CD4-positive, alpha-beta T cell treated with Interleukin-10 for 1 hour (primary cell): ENCODE data around the gene C19orf81.

Experiments
- DNase-seq: peaks from one replicate; pipeline ENCODE4 v3.0.0-alpha.2; 2020

The C19orf81 gene

DNA sequence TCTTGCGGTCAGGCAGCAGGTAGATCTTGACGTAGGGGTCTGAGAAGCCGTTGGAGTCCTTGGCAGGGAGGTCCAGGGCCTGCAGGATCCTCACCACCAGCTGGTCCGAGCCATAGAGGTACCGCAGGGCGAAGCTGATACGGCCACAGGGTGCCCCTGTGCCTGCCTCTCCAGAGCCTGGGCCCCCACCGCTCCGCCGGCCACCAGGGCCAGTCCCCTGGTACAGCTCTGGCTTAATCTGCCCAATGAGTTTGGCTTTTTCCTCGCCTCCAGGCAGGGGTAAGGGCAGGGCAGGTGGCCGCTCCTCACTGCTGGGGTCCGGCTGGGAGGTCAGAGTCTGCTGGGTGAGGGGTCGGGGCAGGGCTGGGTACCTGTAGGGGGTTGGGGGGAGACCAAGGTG, 19.4 kb upstream of the C19orf81 start:
- DNase-seq: no peak

DNA sequence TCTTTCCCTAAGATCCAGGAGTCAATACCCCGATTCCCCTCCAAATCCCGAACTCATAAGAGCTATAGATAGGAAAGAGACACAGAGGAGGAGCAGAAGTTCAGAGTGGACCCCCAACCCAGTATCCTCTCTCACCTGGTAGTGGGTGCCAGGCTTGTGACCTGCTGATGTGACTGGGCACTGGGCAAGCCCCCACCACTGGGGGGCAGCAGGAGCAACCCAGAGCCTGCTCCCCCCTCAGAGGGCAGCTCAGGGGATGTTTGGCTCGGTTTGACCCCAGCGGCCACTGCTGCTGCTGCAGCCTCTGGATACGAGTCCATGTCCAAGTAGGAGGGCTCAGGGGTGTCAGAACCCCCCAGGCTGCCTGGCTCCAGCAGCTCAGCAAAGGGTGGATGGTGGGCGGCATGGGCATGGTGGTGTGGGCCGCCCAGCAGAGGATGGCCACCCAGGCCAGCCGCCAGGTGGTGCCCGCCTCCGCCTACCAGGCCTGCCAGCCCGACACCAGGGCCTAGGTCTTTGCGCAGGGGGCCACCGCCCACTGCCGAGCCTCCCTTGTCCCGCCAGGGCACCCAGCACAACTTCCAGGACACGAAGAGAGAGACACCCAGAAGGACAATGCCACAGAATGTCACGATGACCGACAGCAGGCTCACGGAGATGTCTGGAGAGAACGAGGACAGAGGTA, 17.0 kb upstream of the C19orf81 start:
- no peak for DNase-seq

DNA sequence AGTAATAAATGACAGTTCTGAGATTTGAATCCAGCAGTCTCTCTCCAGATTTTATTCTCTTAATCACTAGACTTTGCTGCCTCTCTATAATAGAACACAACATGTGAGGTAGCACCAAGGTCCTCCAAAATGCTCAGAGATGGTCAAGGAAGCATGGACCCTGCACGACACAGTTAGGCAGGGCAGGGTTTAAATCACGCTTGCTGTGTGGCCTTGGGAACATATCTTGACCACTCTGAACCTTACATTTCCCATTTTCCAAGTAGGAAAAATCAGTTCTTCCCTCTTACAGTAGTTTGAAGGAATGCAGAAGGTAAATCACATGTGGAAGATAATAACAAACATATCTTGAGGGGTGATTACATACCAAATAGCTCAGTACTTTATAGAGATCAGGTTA, 15.9 kb upstream of the C19orf81 start:
- no peak for DNase-seq

DNA sequence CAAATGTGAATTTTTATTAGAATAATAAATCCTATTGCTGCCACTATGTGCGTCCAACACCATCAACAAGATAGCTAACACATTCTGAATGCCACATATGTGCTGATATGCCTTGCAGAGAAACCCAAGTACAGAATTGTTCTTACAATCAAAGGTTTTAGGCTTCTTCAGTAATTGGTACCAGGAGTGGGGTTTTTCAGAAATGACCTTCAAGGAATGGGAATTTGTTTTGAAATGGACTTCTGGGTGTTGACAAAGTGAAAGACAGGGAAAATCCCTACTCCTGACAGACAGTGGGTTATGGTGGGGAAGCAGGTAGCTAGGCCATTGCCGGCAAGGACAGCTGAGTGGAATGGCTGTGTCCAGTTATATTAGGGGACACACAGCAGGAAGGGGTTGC, 15.3 kb upstream of the C19orf81 start:
- DNase-seq: no peak

DNA sequence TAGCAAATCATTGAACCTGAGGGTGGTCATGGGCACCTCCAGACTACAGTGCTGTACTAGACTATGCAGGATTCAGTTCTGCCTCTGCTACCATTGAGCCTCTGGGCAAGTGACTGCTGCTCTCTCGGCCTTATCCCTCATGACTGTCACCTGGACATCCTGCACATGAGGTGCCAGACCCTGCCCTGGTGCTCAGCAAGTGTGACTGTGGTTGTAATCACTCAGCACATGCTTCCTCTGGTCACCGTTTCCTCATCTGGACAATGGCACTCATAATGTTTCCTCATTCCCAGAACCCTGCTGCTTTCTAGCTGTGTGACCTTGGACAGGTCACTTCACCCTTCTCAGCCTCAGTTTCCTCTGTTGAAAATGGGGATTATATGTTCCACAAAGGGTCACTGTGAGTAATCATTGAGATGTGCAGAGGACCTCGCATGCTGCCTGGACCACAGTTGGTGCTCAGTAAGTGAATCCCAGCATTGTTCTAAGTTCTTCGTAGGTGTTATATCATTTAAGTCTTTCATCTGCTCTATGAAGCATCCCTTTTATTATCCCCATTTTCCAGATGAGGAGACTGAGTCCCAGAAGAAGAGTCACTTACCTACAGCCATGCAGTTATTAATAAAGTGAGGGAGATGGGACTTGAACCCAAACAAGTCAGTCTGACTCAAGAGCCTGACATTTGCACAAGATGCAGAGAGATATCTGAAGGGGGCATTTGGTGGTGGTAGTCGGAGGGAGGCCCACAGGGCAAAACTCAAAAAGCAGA, 12.7 kb upstream of the C19orf81 start:
- no peak for DNase-seq

DNA sequence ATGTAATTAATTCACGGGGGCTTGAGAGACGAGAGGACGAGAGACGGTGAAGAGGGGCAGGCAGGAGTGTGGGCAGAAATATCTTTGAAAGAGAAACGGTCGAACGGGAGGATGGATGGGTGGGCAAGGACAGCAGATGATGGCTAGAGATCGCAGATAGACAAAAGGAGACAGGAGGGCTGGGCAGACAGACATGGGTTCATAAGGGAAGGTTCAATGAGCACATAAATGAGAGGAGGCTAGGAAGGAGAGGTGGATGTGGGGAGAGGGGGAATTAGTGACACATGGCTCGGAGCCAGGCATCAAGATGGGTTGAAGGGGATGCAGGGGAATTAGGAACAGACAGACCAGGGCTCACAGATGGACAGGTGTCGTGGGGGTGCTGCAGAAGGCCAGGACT, 10.6 kb upstream of the C19orf81 start:
- DNase-seq: no peak

DNA sequence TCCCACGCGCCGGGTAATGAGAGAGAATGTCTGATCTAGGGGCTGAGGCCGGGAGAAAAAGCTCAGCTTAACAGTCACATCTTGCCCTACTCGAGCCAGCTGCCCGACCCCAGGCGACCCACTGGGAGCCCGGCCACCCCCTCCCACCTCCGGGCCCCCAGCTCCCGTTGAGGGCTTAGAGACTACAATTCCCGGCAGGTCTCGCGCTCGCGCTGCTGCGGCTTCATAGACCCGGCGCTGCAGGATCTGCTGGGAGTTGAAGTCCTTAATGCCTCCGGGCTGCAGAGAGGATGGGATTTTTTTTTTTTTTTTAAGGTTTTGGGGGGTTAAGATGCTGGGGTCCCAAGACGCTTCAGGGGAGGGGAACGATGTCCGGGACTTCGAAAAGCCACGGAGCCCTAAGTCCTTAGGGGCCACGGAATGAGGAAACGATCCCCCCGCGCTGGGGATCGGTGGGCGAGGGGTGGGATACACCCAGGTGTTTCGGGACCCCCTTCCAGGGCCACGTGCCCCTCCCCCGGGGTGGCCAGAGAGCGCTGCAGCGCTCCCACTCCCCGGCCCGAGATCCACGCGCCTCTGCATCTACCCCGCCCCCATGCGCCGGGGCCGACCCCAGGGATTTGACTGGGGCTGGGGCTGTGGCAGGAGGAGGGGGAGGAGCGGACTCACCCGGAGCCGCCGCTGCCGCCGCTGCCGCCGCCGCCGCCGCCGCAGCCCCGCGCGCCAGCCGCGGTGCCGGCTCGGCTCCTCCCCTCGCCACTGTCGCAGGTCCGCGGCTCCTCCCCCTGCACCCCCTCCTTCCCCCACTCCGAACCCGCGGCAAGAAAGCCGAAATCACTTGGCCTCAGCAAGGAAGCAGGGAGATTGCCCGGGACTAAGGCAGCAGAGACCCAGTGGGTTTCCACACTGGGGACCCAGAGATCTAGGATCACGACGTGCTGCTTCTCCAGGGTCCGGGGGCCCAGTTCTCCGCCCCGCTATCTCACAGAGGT, 9.8 kb upstream of the C19orf81 start, which contains the start of gene SYT3:
SYT3 (minus strand) TSS at position 761 of the 992 bp plus-strand sequence. CDS start 2,470 bp downstream, outside the sequence.
- peak; percentile 24 for DNase-seq

DNA sequence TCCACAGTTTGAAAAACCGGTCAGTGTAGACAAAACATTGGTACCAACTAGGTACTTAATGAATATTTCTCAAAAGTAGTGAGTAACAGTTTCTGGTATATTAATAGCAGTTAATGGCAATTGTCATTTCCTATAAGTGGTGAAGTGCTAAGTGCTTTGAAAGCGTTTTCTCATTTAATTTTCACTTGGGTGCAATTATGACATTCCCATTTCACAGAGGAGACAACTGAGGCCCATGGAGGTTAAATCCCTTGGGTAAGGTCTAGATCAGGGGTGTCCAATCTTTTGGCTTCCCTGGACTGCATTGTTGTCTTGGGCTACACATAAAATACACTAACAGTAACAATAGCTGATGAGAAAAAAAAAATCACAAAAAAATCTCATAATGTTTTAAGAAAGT, 8.9 kb upstream of the C19orf81 start:
- no peak for DNase-seq

DNA sequence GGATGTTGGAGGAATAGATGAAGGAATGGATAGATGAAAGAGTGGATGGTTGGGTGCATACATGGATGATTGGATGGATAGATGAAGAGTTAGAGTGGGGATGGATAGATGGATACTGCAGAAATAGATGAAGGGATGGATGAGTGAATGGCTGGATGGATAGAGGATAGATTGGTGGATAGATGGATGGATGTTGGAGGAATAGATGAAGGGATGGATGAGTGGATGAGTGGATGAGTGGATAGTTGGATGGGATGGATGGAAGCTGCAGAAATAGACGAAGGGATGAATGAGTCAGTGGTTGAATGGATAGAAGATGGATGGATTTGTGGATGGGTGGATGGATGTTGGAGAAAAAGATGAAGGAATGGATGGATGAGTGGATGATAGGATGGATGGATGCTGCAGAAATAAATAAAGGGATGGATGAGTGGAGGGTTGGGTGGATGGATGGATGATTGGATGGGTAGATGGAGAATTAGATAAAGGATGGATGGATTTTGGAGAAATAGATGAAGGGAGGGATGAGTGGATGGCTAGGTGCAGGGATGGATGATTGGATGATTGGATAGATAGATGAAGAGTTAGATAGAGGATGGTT, 4.8 kb upstream of the C19orf81 start:
- DNase-seq: no peak

DNA sequence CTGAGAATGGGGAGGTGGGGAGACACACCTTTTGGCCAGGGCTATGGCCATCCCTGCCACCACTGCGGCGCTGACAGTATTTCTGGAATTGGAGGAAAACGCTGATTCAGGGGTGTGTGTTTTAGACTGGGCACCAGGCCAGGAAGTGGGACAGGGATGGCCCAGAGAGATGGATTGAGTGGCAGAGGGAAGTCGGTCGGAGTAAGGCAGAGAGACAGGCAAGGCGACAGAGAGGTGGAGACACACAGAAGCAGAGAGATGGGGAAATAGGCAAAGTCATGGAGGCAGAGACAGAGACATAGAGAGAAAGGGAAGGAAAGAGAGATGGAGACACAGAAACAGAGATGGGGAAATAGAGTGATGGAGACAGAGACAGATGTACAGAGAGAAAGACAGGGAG, 4.1 kb upstream of the C19orf81 start:
- no peak for DNase-seq

DNA sequence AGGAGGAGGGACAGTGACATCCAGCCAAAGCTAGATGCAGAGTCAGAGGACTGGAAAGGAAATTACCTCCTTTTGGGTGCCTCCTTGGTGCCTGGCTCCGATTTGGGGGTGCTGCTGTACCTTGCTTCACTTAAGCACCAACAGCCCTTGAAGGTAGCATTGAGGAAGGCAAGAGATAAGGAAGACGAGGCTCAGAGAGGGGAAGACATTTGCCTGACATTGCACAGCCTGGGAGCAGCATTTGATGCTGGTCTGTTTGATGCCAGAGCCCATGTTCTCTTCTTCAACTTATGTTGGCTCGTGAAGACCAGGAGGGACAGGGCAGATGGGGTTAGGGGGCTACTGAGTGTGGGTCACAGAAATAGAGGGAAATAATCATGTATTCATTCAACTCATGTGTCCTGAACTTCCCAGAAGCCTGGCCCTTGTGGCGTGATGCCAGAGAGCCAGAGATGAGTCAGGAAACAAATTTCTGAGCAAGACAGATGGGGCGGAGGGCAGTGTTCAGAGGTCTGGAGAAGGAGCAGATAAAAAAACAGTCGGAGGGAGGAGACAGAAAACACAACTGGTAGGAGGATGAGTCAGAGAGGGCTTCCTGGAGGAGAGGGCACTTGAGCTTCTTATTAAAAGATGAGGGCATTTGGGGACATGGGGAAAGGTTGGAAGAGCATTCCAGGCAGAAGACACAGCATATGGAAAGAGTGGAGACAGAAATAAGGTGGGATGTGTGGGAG, 3.0 kb upstream of the C19orf81 start:
- DNase-seq: no peak

DNA sequence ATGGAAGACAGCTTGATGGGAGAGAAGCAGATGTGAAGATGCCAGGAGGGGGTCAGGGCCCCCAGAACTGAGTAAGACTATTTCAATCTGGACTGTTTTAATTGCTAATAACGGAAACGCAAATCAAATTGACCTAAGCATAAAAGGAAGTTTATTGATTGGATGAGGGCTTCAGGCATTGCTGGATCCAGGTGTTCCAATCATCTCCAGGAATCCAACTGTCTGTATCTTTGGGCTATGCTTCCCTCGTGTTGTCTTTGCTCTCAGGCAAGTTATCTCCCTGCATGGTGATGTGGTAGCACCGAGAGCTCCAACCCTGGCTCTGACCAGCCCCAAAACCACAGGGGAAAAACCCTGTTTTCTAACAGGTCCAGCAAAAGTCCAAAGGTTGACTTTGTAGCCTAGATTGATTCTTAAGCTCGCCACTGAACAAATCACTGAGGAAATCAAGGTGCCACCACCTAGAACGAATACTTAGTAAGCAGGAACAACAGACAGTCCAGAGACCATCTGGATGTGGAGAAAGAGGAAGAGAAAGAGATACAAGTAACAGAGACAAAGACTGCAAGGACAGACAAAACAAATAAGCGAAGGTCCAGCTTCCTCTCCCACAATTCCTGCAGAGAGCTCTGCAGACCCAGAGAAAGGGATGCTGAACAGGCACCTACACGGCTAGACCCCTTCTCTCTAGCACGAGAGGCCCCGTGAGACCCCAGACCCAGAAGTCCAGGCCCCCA, 1.2 kb upstream of the C19orf81 start:
- no peak for DNase-seq

DNA sequence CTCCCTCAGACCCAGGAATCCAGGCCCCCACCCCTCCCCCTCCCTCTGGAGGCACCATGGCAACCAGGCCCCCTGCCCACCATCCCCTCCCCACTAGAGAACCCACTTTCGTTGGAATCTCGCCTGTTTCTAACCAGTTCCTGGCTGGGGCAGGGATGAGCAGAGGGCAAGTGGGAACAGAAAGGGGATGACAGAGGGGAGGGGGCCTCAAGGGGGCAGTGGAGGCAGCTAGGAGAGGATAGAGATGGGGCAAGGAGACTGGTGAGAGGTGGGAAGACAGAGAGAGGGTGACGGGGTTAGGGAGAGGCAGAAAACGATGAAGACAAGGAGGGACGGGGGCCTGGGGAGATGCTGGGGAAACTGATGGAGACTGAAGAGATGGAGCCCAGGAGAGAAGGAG, 586 bp upstream of the C19orf81 start:
- no peak for DNase-seq

DNA sequence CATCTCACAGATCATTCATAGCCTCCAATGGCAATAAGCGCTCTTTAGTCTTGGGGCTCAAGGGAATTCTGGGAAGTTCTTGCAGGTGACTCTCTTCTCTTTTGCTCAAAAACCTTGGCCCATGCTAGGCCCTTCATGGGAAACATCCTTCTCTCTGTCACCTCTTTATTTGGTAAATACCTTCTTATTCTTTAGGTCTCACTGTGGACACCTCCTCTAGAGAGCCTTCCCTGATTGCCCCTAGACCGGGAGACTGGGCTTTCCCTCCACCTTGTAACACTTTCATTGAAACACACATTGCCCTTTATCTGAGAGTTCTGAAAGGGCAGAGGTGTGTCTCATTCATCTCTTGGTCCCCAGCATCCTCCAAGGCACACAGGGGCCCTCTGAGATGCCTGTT, 1.9 kb downstream of the C19orf81 start:
- no peak for DNase-seq

DNA sequence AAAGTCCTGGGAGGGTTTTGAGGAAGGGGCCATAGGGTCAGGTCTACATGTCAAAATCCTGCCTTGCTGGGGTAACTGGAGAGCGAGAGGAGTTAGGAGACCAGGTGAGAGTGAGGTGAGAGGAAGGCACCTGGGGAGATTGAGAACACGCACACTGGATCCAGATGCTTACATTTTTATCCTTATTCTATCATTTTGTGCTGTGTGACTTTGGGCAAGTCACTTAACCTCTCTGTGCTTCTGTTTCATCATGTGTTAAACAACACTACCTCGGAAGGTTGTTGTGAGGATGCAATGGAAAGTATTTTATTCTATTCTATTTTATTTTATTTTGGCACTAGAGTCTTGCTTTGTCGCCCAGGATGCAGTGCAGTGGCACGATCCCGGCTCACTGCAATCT, 3.5 kb downstream of the C19orf81 start:
- no peak for DNase-seq

DNA sequence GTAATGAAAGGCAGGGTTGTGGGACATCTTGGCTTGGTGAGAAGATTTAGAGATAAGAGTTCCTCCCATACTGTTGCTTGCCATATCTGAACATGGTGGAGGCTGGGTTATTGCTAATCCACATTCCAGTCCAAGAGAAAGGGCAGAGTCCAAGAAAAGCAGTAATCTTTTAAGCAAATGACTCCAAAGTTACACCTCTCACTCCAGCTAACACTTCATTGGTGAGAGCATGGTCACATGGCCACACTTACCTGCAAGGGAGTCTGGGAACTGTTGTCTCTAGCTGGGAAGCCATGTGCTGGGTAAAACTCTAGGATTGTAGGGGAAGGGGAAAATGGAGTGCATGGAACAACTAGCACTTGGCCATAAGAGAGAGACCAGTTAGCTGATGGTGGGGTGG, 5.6 kb downstream of the C19orf81 start:
- DNase-seq: no peak

DNA sequence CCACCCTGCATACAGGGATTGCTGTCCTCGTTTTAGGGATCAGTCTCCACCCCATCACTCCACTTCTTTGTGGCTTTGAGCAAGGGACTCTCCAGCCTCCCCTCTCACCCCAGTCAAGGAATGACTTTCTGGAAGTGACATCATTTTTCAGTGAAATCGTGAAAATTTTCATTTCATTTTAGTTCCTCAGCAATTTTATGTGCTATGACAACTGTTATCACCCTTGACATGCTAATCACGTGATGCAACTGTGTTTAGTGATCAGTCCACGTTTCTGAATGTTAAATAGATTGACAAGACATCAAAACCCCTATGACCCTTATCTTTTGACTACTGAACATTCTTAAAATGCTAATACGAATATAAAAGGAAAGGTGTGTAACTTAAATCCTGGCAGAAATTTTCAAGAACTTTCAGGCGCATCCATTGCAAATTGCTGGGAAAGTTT, 8.0 kb downstream of the C19orf81 start:
- DNase-seq: no peak

DNA sequence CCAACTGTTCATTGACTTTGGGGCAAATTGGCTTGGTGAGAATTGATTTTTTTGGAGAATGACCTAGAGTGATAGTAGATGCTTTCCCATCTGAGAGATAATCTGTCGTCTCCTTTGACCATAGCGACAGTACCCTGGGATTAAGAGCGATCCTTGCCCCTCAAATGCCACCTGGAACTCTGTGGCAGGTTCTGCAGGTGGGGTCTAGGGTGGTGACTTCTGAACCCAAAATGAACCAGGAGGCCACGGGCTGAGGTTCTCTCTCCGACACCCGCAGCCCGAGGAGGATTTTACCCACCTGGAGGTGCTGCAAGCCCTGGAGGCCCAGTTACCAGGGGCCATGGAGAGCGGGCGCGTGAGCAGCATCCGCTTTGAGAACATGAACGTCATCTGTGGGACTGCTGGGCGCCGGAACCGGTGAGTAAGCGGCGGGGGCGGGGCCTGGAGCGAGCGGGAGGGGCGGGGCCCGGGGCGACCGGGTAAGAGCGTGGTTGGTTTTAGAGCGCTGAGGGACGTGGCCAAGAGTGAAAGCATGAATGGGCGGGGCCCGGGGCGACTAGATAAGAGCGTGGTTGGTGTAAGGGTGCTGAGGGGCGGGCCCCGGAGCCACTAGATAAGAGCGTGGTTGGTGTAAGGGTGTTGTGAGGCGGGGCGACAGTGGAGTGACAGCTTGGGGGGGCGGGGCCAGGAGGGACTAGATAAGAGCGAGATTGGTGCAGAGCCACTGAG, 8.6 kb downstream of the C19orf81 start:
- peak; percentile 79 for DNase-seq

DNA sequence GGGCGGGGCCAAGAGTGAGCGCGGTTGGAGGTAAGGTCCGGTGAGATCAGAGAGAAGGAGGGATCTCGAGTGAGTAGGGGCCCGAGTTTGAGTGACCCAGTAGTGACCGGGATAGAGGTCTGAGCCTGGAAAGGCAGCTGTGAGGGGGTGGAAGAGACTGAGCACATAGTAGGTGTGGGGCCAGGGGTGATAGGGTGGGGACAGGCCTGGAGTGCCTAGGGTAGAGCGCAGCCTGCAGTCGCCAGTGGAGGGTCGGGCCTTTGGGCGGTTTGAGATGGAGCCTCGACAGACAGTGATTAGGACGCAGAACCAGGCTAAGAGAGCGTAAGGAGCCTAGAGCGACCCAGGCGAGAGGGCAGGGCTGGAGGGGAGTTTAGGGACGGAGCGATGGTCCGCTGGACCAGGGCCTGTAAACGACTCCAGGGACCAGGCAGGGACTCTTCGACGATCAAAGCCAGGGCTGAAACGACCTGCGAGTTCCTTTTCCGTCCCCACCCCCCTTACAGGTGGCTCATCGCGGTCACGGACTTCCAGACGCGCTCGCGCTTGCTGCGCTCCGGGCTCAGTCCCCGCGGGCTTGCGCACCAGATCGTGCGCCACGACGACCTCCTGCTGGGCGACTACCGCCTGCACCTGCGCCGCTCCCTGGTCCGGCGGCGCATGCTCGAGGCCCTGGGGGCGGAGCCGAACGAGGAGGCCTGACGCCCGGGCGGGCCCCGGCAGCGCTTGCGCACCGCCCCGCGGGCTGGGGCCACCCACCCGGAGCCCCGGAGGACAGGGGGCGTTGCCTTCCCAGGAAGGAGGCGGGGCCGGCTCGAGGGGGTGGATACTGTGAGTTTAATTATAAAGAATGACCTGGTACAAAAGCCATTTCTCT, 9.4 kb downstream of the C19orf81 start:
- peak; percentile 56 for DNase-seq
